ENCODE measurements around the gene ACSM2A. TPM values are rescaled to one million over a fixed set of nuclear protein-coding genes. Genes with fewer than 3 reads are reported as not detected.
"Not testable (repeated sequence)": the region's sequence is repeated elsewhere in the genome, so short reads cannot be mapped to it uniquely, and the experiment has no call there.

The ACSM2A gene
- not detected for polyA plus RNA-seq (2013, experiment 1 of 2)
- polyA plus RNA-seq (2013, experiment 2 of 2), result not detected

GRCh38 chr16:20451364-20451763 is at the start of gene ACSM2A:
Gene ACSM2A, plus strand, starts transcription at chr16:20451521. Its CDS starts 8,594 bp downstream, at chr16:20460115.
- H2BK12ac ChIP-seq (ENCODE audit: low read length); H3K4me3 ChIP-seq (ENCODE audit: low read length in 2 of 2); H3K4me2 ChIP-seq (ENCODE audit: insufficient read depth, low read length, poor library complexity, severe bottlenecking); H3K4me1 ChIP-seq (ENCODE audit: control insufficient read depth in 2 of 2, insufficient read depth in 1 of 2, low read depth in 1 of 2, low read length in 2 of 2); H2BK15ac ChIP-seq (ENCODE audit: low read length); H3K27ac ChIP-seq (replicated peaks; ENCODE audit: low read length); H2AK5ac ChIP-seq (ENCODE audit: low read depth, low read length); H3K4ac ChIP-seq (ENCODE audit: low read length); DNase-seq (ENCODE audit: low spot score); H3K9ac ChIP-seq (ENCODE audit: low read depth, low read length, poor library complexity); H3K27me3 ChIP-seq (ENCODE audit: control insufficient read depth in 3 of 3, insufficient read depth in 3 of 3, low read depth in 1 of 3, low read length in 3 of 3); H3K9me3 ChIP-seq (replicated peaks in 1 of 2; ENCODE audit: control insufficient read depth in 2 of 2, insufficient read depth in 1 of 2, low read depth in 1 of 2, low read length in 2 of 2); H3K79me1 ChIP-seq (ENCODE audit: low read depth, low read length); H3K14ac ChIP-seq (ENCODE audit: low read length); H2AFZ ChIP-seq (ENCODE audit: low read length); H3K36me3 ChIP-seq (replicated peaks in 1 of 2; ENCODE audit: control insufficient read depth in 2 of 2, insufficient read depth in 2 of 2, low read length in 2 of 2); H2BK120ac ChIP-seq (ENCODE audit: low read depth, low read length); H2BK5ac ChIP-seq (ENCODE audit: low read length); H3K18ac ChIP-seq (ENCODE audit: low read length); H3K23ac ChIP-seq (ENCODE audit: low read depth, low read length, poor library complexity); H4K8ac ChIP-seq (ENCODE audit: low read depth, low read length); H4K91ac ChIP-seq (ENCODE audit: low read depth, low read length, poor library complexity): not testable (repeated sequence)
- no CpG with 5 or more reads among the region's 1 CpG for WGBS, 2 donors (ENCODE audit: extremely low coverage in 2 of 2, insufficient read length in 2 of 2, insufficient replicate concordance in 1 of 2)

DNA sequence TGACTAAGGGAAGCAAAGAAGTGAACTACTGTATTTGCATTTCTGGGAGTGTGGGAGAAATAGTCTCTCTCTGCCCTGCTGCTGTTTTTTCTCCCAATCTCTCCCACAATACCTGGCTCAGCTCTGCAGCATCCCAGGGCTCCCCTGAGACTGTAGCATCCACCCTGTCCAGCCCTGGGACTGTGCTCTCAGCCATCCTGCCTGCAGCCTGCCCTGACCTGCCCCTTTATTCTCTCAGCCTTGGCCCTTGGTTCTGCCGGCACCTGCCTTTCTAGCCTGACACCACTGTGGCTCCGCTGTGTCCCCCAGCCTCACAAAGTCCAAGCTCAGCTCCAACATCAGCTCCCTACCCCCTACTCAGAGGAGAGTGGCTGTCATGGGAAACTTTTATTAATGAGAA is 48.7 kb upstream of the ACSM2A start:
- Histone ChIP-seq H2BK120ac (ENCODE audit: low read depth, low read length) (no peak overlapping the region), H3K79me1 (ENCODE audit: low read depth, low read length) (no peaks in the 10 kb centered on the region), H3K9ac (ENCODE audit: low read depth, low read length, poor library complexity) (no peak overlapping the region), H2AK5ac (ENCODE audit: low read depth, low read length) (no peak overlapping the region), H3K14ac (ENCODE audit: low read length) (no peak overlapping the region), H2BK15ac (ENCODE audit: low read length) (no peak overlapping the region), H3K4me2 (ENCODE audit: insufficient read depth, low read length, poor library complexity, severe bottlenecking) (no peak overlapping the region), H3K18ac (ENCODE audit: low read length) (peak overlapping the region; percentile 73), H4K8ac (ENCODE audit: low read depth, low read length) (no peak overlapping the region), H4K91ac (ENCODE audit: low read depth, low read length, poor library complexity) (no peak overlapping the region), H3K4me3 (ENCODE audit: low read length in 2 of 2) (peak overlapping the region in 1 of 2 donors; percentile 64), H2AFZ (ENCODE audit: low read length) (no peak overlapping the region), H3K27ac (replicated peaks; ENCODE audit: low read length) (no peak overlapping the region), H3K27me3 (ENCODE audit: control insufficient read depth in 3 of 3, insufficient read depth in 3 of 3, low read depth in 1 of 3, low read length in 3 of 3) (no peaks in the 10 kb centered on the region), H3K9me3 (replicated peaks in 1 of 2; ENCODE audit: control insufficient read depth in 2 of 2, insufficient read depth in 1 of 2, low read depth in 1 of 2, low read length in 2 of 2) (no peaks in the 10 kb centered on the region), H3K23ac (ENCODE audit: low read depth, low read length, poor library complexity) (no peak overlapping the region), H2BK5ac (ENCODE audit: low read length) (no peak overlapping the region), H3K36me3 (replicated peaks in 1 of 2; ENCODE audit: control insufficient read depth in 2 of 2, insufficient read depth in 2 of 2, low read length in 2 of 2) (no peaks in the 10 kb centered on the region), H3K4ac (ENCODE audit: low read length) (no peak overlapping the region), H2BK12ac (ENCODE audit: low read length) (no peak overlapping the region), H3K4me1 (ENCODE audit: control insufficient read depth in 2 of 2, insufficient read depth in 1 of 2, low read depth in 1 of 2, low read length in 2 of 2) (peaks cover 0 to under 1% of the 10 kb centered on the region in 2 donors)
- WGBS, 2 donors (ENCODE audit: extremely low coverage in 2 of 2, insufficient read length in 2 of 2, insufficient replicate concordance in 1 of 2), result no CpG with 5 or more reads among the region's 2 CpGs
- DNase-seq (ENCODE audit: low spot score), result no peak

DNA sequence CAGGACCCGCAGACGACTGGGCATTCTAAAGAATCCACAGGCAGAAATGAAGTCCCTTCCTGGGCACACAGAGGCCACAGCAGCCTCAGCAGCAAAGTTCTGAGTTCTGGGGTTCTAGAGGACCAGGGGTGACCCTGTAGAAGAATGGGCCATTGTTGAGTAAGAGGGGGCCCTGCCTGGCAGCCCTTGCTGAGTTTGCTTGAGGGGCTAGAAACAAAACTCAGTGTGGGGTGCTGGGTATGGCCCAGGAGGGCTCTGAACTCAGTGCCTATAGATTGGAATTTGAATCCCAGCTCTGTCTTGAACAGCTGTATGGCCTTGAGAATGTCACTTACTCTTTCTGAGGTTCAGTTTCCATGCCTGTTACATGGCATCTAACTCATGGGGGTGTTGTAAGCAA is 46.7 kb upstream of the ACSM2A start, which contains the start of gene PDILT:
TSS of gene PDILT (minus strand) at position 101 of the 400 bp plus-strand sequence. CDS start 5,437 bp downstream, outside the sequence.
- H3K4ac ChIP-seq (ENCODE audit: low read length), result peak within 1 kb of the TSS; percentile 44
- no peak within 1 kb of the TSS for H3K14ac ChIP-seq (ENCODE audit: low read length)
- H3K27me3 ChIP-seq (ENCODE audit: control insufficient read depth in 3 of 3, insufficient read depth in 3 of 3, low read depth in 1 of 3, low read length in 3 of 3), result no peaks in the 10 kb centered on the region
- no peaks in the 10 kb centered on the region for H3K9me3 ChIP-seq (replicated peaks in 1 of 2; ENCODE audit: control insufficient read depth in 2 of 2, insufficient read depth in 1 of 2, low read depth in 1 of 2, low read length in 2 of 2)
- no peak within 1 kb of the TSS for H4K91ac ChIP-seq (ENCODE audit: low read depth, low read length, poor library complexity)
- no peak within 1 kb of the TSS for H3K9ac ChIP-seq (ENCODE audit: low read depth, low read length, poor library complexity)
- H3K4me1 ChIP-seq (ENCODE audit: control insufficient read depth in 2 of 2, insufficient read depth in 1 of 2, low read depth in 1 of 2, low read length in 2 of 2), result peaks cover 0 to 2% of the 10 kb centered on the region in 2 donors
- no peak within 1 kb of the TSS for H3K23ac ChIP-seq (ENCODE audit: low read depth, low read length, poor library complexity)
- H2AFZ ChIP-seq (ENCODE audit: low read length), result no peak within 1 kb of the TSS
- H3K36me3 ChIP-seq (replicated peaks in 1 of 2; ENCODE audit: control insufficient read depth in 2 of 2, insufficient read depth in 2 of 2, low read length in 2 of 2), result no peaks in the 10 kb centered on the region
- H2AK5ac ChIP-seq (ENCODE audit: low read depth, low read length), result peak within 1 kb of the TSS; percentile 64
- H2BK12ac ChIP-seq (ENCODE audit: low read length), result no peak within 1 kb of the TSS
- no peak within 1 kb of the TSS for H4K8ac ChIP-seq (ENCODE audit: low read depth, low read length)
- H2BK120ac ChIP-seq (ENCODE audit: low read depth, low read length), result no peak within 1 kb of the TSS
- WGBS, 2 donors (ENCODE audit: extremely low coverage in 2 of 2, insufficient read length in 2 of 2, insufficient replicate concordance in 1 of 2), result no CpG with 5 or more reads among the region's 2 CpGs
- H3K27ac ChIP-seq (replicated peaks; ENCODE audit: low read length), result no peak within 1 kb of the TSS
- no peak within 1 kb of the TSS for H2BK15ac ChIP-seq (ENCODE audit: low read length)
- H2BK5ac ChIP-seq (ENCODE audit: low read length), result no peak within 1 kb of the TSS
- H3K4me3 ChIP-seq (ENCODE audit: low read length in 2 of 2), result no peak within 1 kb of the TSS
- no peaks in the 10 kb centered on the region for H3K79me1 ChIP-seq (ENCODE audit: low read depth, low read length)
- no peak within 1 kb of the TSS for H3K18ac ChIP-seq (ENCODE audit: low read length)
- DNase-seq (ENCODE audit: low spot score), result no peak
- H3K4me2 ChIP-seq (ENCODE audit: insufficient read depth, low read length, poor library complexity, severe bottlenecking), result no peak within 1 kb of the TSS

DNA sequence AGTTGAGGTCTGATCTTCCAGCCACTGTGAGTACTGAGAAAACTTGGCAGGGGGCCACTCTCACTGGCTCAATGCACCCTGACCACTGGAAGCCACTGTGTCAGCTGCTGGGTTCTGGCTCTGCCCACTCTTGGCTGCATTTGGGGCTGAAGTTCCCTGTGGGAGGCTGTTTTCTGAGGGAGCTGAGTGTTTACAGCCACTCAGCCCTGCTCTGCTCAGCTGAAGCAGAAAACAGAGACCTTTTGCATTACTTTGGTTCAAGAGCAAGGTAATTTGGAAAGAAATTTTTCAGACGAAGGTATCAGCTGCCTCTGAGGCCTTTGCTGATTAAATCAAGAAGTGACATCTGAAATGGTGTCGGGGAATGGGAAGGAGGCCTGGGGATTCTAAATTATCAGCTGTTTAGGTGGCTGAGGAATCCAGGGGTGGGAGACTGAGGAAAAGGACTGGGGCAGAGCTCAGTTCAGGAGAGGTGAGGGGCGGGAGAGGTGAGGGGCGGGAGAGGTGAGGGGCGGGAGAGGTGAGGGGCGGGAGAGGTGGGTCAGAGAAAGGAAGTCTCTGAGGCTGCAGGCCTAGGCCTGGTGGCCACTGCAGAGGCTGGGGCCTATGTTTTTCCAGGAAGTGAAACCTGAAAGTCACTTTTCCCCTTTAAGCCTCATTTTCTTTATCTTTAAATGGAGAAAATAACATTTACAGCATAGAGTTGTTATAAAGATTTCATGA is 41.8 kb upstream of the ACSM2A start, which contains the start of gene ACSM5:
TSS of gene ACSM5 (plus strand) at position 137 of the 723 bp plus-strand sequence. CDS start 1,951 bp downstream, outside the sequence.
- Histone ChIP-seq H3K4me1 (ENCODE audit: control insufficient read depth in 2 of 2, insufficient read depth in 1 of 2, low read depth in 1 of 2, low read length in 2 of 2) (peaks cover 0 to 2% of the 10 kb centered on the region in 2 donors), H3K23ac (ENCODE audit: low read depth, low read length, poor library complexity) (no peak within 1 kb of the TSS), H2BK5ac (ENCODE audit: low read length) (no peak within 1 kb of the TSS), H3K27me3 (ENCODE audit: control insufficient read depth in 3 of 3, insufficient read depth in 3 of 3, low read depth in 1 of 3, low read length in 3 of 3) (no peaks in the 10 kb centered on the region), H2AFZ (ENCODE audit: low read length) (no peak within 1 kb of the TSS), H2BK15ac (ENCODE audit: low read length) (no peak within 1 kb of the TSS), H3K4ac (ENCODE audit: low read length) (no peak within 1 kb of the TSS), H4K91ac (ENCODE audit: low read depth, low read length, poor library complexity) (no peak within 1 kb of the TSS), H2AK5ac (ENCODE audit: low read depth, low read length) (no peak within 1 kb of the TSS), H3K9ac (ENCODE audit: low read depth, low read length, poor library complexity) (no peak within 1 kb of the TSS), H2BK12ac (ENCODE audit: low read length) (no peak within 1 kb of the TSS), H3K18ac (ENCODE audit: low read length) (peak within 1 kb of the TSS; percentile 85), H2BK120ac (ENCODE audit: low read depth, low read length) (no peak within 1 kb of the TSS), H4K8ac (ENCODE audit: low read depth, low read length) (no peak within 1 kb of the TSS), H3K4me2 (ENCODE audit: insufficient read depth, low read length, poor library complexity, severe bottlenecking) (no peak within 1 kb of the TSS), H3K4me3 (ENCODE audit: low read length in 2 of 2) (no peak within 1 kb of the TSS), H3K27ac (replicated peaks; ENCODE audit: low read length) (no peak within 1 kb of the TSS), H3K9me3 (replicated peaks in 1 of 2; ENCODE audit: control insufficient read depth in 2 of 2, insufficient read depth in 1 of 2, low read depth in 1 of 2, low read length in 2 of 2) (no peaks in the 10 kb centered on the region), H3K14ac (ENCODE audit: low read length) (no peak within 1 kb of the TSS), H3K36me3 (replicated peaks in 1 of 2; ENCODE audit: control insufficient read depth in 2 of 2, insufficient read depth in 2 of 2, low read length in 2 of 2) (no peaks in the 10 kb centered on the region), H3K79me1 (ENCODE audit: low read depth, low read length) (no peaks in the 10 kb centered on the region)
- DNase-seq (ENCODE audit: low spot score), result no peak
- no CpG with 5 or more reads among the region's 6 CpGs for WGBS, 2 donors (ENCODE audit: extremely low coverage in 2 of 2, insufficient read length in 2 of 2, insufficient replicate concordance in 1 of 2)
